ENCODE data around the gene ARHGEF5.
A peak's percentile ranks its signal among the peaks of the same experiment; 100 is the strongest.

ARHGEF5 gene

GRCh38 chr7:144379776-144380384, 24.7 kb downstream of the ARHGEF5 start:
- no peak for DNase-seq
- no peaks in the 10 kb centered on the region for H3K27me3 ChIP-seq (replicated peaks; ENCODE audit: control insufficient read depth, insufficient read depth, low read length, poor library complexity, severe bottlenecking)

DNA sequence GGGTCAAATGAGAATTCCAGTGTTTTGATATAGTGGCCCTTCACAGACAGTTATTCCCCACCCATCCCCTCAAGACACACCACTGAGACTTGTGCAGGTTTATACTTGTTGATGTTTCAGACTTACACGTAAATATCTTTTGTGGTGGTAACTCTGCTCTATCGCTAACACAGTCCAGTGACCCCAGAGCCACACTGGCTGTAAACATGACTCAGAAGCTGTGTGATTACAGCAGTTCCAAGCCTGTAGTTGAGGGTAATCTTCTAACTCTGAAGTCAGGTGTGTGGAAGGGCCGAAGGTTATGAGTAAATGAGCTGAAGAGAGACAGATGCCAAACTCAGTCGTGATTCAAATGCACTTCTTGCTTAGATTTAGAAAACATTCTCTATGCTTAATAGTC, 28.9 kb downstream of the ARHGEF5 start:
- Histone ChIP-seq H3K27me3 (replicated peaks; ENCODE audit: control insufficient read depth, insufficient read depth, low read length, poor library complexity, severe bottlenecking) (no peaks in the 10 kb centered on the region), H3K27ac (ENCODE audit: insufficient read depth, low read length, poor library complexity, severe bottlenecking) (no peak overlapping the region), H3K36me3 (ENCODE audit: control insufficient read depth, insufficient read depth, low read length) (no peaks in the 10 kb centered on the region), H3K4me3 (ENCODE audit: insufficient read depth, low read depth, low read length, poor library complexity, severe bottlenecking) (no peak overlapping the region), H3K9me3 (ENCODE audit: control insufficient read depth, low read length) (no peaks in the 10 kb centered on the region), H3K4me1 (ENCODE audit: control insufficient read depth, insufficient read depth, low read length, poor library complexity, severe bottlenecking) (no peaks in the 10 kb centered on the region)
- no peak for DNase-seq

More at GRCh38 chr7:144379776-144380384, 24.7 kb downstream of the ARHGEF5 start:
- Histone ChIP-seq H3K9me3 (ENCODE audit: control insufficient read depth, low read length) (no peaks in the 10 kb centered on the region), H3K4me3 (ENCODE audit: insufficient read depth, low read depth, low read length, poor library complexity, severe bottlenecking) (no peak overlapping the region), H3K27ac (ENCODE audit: insufficient read depth, low read length, poor library complexity, severe bottlenecking) (no peak overlapping the region), H3K4me1 (ENCODE audit: control insufficient read depth, insufficient read depth, low read length, poor library complexity, severe bottlenecking) (no peaks in the 10 kb centered on the region), H3K36me3 (ENCODE audit: control insufficient read depth, insufficient read depth, low read length) (no peaks in the 10 kb centered on the region)

- Histone ChIP-seq H3K4me1 (ENCODE audit: control insufficient read depth, insufficient read depth, low read length, poor library complexity, severe bottlenecking) (no peaks in the 10 kb centered on the region), H3K27me3 (replicated peaks; ENCODE audit: control insufficient read depth, insufficient read depth, low read length, poor library complexity, severe bottlenecking) (no peaks in the 10 kb centered on the region), H3K27ac (ENCODE audit: insufficient read depth, low read length, poor library complexity, severe bottlenecking) (no peak overlapping the region), H3K4me3 (ENCODE audit: insufficient read depth, low read depth, low read length, poor library complexity, severe bottlenecking) (no peak overlapping the region), H3K9me3 (ENCODE audit: control insufficient read depth, low read length) (no peaks in the 10 kb centered on the region), H3K36me3 (ENCODE audit: control insufficient read depth, insufficient read depth, low read length) (no peaks in the 10 kb centered on the region)
- DNase-seq, result no peak
Measured at GRCh38 chr7:144384555-144385245, 29.5 kb downstream of the ARHGEF5 start.

DNA sequence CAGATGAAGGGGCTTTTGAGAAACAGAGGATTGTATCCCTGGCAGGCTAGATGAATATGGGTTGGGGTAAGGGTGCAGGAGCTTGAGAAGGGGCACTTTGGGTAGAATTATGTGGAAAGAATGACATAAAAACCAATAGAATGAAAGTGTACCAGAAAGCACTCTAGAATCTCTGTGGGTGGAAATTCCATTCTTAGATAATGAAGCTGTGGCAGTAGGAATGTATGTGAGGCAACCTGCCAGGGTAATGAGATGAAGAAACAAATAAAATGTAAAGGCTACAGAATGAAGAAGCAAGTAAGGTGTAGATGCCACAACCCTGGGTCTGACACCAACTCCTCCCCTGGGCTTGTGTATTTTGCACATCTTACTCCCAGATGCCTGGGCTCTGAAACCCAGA, 31.5 kb downstream of the ARHGEF5 start:
- Histone ChIP-seq H3K27me3 (replicated peaks; ENCODE audit: control insufficient read depth, insufficient read depth, low read length, poor library complexity, severe bottlenecking) (no peaks in the 10 kb centered on the region), H3K4me3 (ENCODE audit: insufficient read depth, low read depth, low read length, poor library complexity, severe bottlenecking) (no peak overlapping the region), H3K27ac (ENCODE audit: insufficient read depth, low read length, poor library complexity, severe bottlenecking) (no peak overlapping the region), H3K4me1 (ENCODE audit: control insufficient read depth, insufficient read depth, low read length, poor library complexity, severe bottlenecking) (no peaks in the 10 kb centered on the region), H3K36me3 (ENCODE audit: control insufficient read depth, insufficient read depth, low read length) (no peaks in the 10 kb centered on the region), H3K9me3 (ENCODE audit: control insufficient read depth, low read length) (no peaks in the 10 kb centered on the region)
- DNase-seq, result no peak

GRCh38 chr7:144388950-144389349, 33.7 kb downstream of the ARHGEF5 start:
- Histone ChIP-seq H3K27me3 (replicated peaks; ENCODE audit: control insufficient read depth, insufficient read depth, low read length, poor library complexity, severe bottlenecking) (no peaks in the 10 kb centered on the region), H3K4me1 (ENCODE audit: control insufficient read depth, insufficient read depth, low read length, poor library complexity, severe bottlenecking) (no peaks in the 10 kb centered on the region), H3K36me3 (ENCODE audit: control insufficient read depth, insufficient read depth, low read length) (no peaks in the 10 kb centered on the region), H3K9me3 (ENCODE audit: control insufficient read depth, low read length) (no peaks in the 10 kb centered on the region), H3K27ac (ENCODE audit: insufficient read depth, low read length, poor library complexity, severe bottlenecking) (no peak overlapping the region), H3K4me3 (ENCODE audit: insufficient read depth, low read depth, low read length, poor library complexity, severe bottlenecking) (no peak overlapping the region)
- no peak for DNase-seq

GRCh38 chr7:144390481-144390880, 35.3 kb downstream of the ARHGEF5 start:
- H3K9me3 ChIP-seq (ENCODE audit: control insufficient read depth, low read length), result no peaks in the 10 kb centered on the region
- no peaks in the 10 kb centered on the region for H3K27me3 ChIP-seq (replicated peaks; ENCODE audit: control insufficient read depth, insufficient read depth, low read length, poor library complexity, severe bottlenecking)
- no peak for DNase-seq
- no peaks in the 10 kb centered on the region for H3K36me3 ChIP-seq (ENCODE audit: control insufficient read depth, insufficient read depth, low read length)
- H3K4me1 ChIP-seq (ENCODE audit: control insufficient read depth, insufficient read depth, low read length, poor library complexity, severe bottlenecking), result no peaks in the 10 kb centered on the region
- no peak overlapping the region for H3K27ac ChIP-seq (ENCODE audit: insufficient read depth, low read length, poor library complexity, severe bottlenecking)
- no peak overlapping the region for H3K4me3 ChIP-seq (ENCODE audit: insufficient read depth, low read depth, low read length, poor library complexity, severe bottlenecking)

DNA sequence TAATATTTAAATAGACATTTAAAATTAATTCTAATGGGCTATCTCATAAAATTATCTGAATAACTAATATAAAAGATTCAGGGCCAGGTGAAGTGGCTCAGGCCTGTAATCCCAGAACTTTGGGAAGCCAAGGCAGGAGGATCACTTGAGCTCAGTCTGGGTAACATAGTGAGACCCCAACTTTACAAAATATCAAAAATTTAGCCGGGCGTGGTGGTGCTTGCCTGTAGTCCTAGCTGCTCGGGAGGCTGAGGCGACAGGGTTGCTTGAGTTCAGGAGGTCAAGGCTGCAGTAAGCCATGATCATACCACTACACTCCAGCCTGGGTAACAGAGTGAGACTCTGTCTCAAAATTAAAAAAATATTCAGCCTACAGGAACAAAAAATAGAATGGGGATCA, 35.8 kb downstream of the ARHGEF5 start:
- no peak overlapping the region for H3K27ac ChIP-seq (ENCODE audit: insufficient read depth, low read length, poor library complexity, severe bottlenecking)
- no peak overlapping the region for H3K4me3 ChIP-seq (ENCODE audit: insufficient read depth, low read depth, low read length, poor library complexity, severe bottlenecking)
- H3K27me3 ChIP-seq (replicated peaks; ENCODE audit: control insufficient read depth, insufficient read depth, low read length, poor library complexity, severe bottlenecking), result no peaks in the 10 kb centered on the region
- no peak for DNase-seq
- no peaks in the 10 kb centered on the region for H3K4me1 ChIP-seq (ENCODE audit: control insufficient read depth, insufficient read depth, low read length, poor library complexity, severe bottlenecking)
- no peaks in the 10 kb centered on the region for H3K36me3 ChIP-seq (ENCODE audit: control insufficient read depth, insufficient read depth, low read length)
- no peaks in the 10 kb centered on the region for H3K9me3 ChIP-seq (ENCODE audit: control insufficient read depth, low read length)

GRCh38 chr7:144391823-144392255, 36.6 kb downstream of the ARHGEF5 start:
- H3K27ac ChIP-seq (ENCODE audit: insufficient read depth, low read length, poor library complexity, severe bottlenecking), result no peak overlapping the region
- H3K36me3 ChIP-seq (ENCODE audit: control insufficient read depth, insufficient read depth, low read length), result no peaks in the 10 kb centered on the region
- peak in 1 of 3 donors; percentile 14 for DNase-seq
- H3K4me3 ChIP-seq (ENCODE audit: insufficient read depth, low read depth, low read length, poor library complexity, severe bottlenecking), result no peak overlapping the region
- no peaks in the 10 kb centered on the region for H3K9me3 ChIP-seq (ENCODE audit: control insufficient read depth, low read length)
- no peaks in the 10 kb centered on the region for H3K27me3 ChIP-seq (replicated peaks; ENCODE audit: control insufficient read depth, insufficient read depth, low read length, poor library complexity, severe bottlenecking)
- no peaks in the 10 kb centered on the region for H3K4me1 ChIP-seq (ENCODE audit: control insufficient read depth, insufficient read depth, low read length, poor library complexity, severe bottlenecking)

DNA sequence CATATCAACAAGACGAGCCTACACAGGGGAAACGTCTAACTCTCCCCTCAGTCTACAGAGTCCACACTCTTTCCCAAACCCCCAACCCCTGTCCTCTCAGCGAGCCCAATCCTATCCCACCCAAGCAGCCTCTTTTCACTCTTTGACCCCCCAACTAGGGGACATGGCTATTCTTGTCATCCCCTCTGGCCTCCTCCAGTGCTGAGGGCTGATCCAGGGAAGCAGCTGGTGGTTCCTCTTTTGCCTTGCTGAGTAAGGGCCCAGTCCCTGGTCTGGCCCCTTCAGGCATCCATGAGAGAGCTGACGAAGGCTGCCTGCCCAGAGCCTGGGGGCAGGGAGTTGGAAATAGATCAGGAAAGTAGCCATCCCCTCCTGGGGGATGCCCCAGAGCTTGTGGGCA, 41.9 kb downstream of the ARHGEF5 start:
- Histone ChIP-seq H3K9me3 (ENCODE audit: control insufficient read depth, low read length) (no peaks in the 10 kb centered on the region), H3K4me1 (ENCODE audit: control insufficient read depth, insufficient read depth, low read length, poor library complexity, severe bottlenecking) (no peaks in the 10 kb centered on the region), H3K4me3 (ENCODE audit: insufficient read depth, low read depth, low read length, poor library complexity, severe bottlenecking) (no peak overlapping the region), H3K27ac (ENCODE audit: insufficient read depth, low read length, poor library complexity, severe bottlenecking) (no peak overlapping the region), H3K36me3 (ENCODE audit: control insufficient read depth, insufficient read depth, low read length) (no peaks in the 10 kb centered on the region), H3K27me3 (replicated peaks; ENCODE audit: control insufficient read depth, insufficient read depth, low read length, poor library complexity, severe bottlenecking) (no peaks in the 10 kb centered on the region)
- DNase-seq, result no peak

DNA sequence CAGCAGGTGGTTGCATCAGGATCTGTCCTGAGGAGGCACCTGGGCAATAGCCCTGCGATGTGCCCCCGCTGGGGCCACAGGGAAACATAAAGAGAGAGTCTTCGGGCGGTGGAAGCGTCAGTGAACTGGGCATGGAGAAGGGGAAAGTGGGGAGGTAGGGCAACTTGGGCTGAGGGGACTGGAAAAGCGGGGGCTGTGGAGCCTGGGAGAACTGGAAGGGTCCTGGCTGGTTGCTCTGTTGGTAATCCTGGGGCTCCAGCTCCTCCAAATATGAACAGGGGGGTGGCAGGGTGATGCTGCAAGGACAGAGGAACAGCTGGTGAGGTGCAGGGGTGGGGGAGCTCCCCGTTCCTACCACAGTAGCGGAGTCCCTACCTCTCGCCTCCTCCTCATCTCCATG, 43.1 kb downstream of the ARHGEF5 start:
- Histone ChIP-seq H3K27me3 (replicated peaks; ENCODE audit: control insufficient read depth, insufficient read depth, low read length, poor library complexity, severe bottlenecking) (no peaks in the 10 kb centered on the region), H3K4me1 (ENCODE audit: control insufficient read depth, insufficient read depth, low read length, poor library complexity, severe bottlenecking) (no peaks in the 10 kb centered on the region), H3K36me3 (ENCODE audit: control insufficient read depth, insufficient read depth, low read length) (no peaks in the 10 kb centered on the region), H3K4me3 (ENCODE audit: insufficient read depth, low read depth, low read length, poor library complexity, severe bottlenecking) (no peak overlapping the region), H3K27ac (ENCODE audit: insufficient read depth, low read length, poor library complexity, severe bottlenecking) (no peak overlapping the region), H3K9me3 (ENCODE audit: control insufficient read depth, low read length) (no peaks in the 10 kb centered on the region)
- no peak for DNase-seq
